ENCODE measurements around the gene MAD1L1. TPM values are rescaled to one million over a fixed set of nuclear protein-coding genes. Genes with fewer than 3 reads are reported as not detected.
A peak's percentile ranks its signal among the peaks of the same experiment; 100 is the strongest.

The MAD1L1 gene
- total and polyA plus RNA-seq, 3 experiments from 2014 or later: 43.6 to 185 (median 47.3) TPM

DNA sequence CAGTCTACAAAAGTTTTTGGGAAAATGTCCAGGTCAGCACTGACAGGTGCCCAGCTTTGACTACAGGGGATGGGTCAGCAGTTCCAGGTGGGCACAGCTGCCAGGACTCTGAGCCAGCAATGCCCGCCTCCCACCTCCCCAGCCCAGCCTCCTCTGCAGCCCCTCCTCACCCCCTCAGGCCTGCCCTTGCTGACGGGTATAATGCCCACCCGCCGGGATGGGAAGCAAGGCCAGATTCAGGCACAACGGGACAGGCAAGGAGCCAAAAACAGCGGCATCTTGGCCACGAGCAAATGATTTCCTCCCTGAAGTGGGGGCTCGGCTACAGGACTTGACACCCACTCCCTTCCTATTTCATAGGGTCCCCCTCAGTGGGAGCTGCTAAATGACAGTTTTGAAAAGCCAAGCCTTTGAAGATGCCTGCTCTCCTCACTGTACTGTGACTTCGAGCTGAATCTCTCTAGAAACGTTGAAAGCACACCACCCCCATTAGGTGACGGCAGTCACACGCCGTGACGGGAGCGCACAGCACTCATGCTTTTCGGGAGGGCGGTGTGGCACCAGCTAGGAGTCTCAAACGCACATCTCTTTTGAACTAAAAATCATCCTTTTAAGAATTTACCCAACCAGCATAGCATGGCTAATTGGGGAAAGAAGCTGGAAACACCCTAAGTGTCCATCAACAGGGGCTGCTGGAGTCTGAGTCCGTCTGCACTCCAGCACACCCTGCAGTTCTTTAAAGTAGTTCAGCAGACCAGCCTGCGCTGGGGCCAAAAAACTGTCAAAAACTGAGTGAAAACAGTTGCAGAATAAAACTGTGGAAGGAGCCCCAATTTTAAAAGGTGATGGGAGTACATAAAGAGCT lies 29.6 kb downstream of the MAD1L1 start:
- ChIA-PET POLR2A (no interaction called here), CTCF (no interaction called here)
- Mint-ChIP-seq H3K36me3 (peaks cover 0 to 52% (median 12%) of the 10 kb centered on the region in 3 donors), H3K9me3 (no peaks in the 10 kb centered on the region), H3K4me1 (no peaks in the 10 kb centered on the region), H3K4me3 (no peak overlapping the region), H3K27ac (peak overlapping the region in 1 of 8 donors; percentile 14), H3K27me3 (no peaks in the 10 kb centered on the region)
- H3K4me1 ChIP-seq (ENCODE audit: insufficient read depth, low read length): no peaks in the 10 kb centered on the region
- no peak for DNase-seq
- H3K36me3 ChIP-seq (ENCODE audit: insufficient read depth, low read length): no peaks in the 10 kb centered on the region
- no peak overlapping the region for H3K27ac ChIP-seq (ENCODE audit: low read depth, low read length)
- no peaks in the 10 kb centered on the region for H3K27me3 ChIP-seq (ENCODE audit: insufficient read depth, low read length, poor library complexity, severe bottlenecking)
- H3K4me3 ChIP-seq (ENCODE audit: low read length): no peak overlapping the region
- H3K9me3 ChIP-seq (ENCODE audit: low read length): no peaks in the 10 kb centered on the region

- H3K9me3 Mint-ChIP-seq: no peaks in the 10 kb centered on the region
- no peaks in the 10 kb centered on the region for H3K4me1 ChIP-seq (ENCODE audit: insufficient read depth, low read length)
- no peak overlapping the region for H3K4me3 Mint-ChIP-seq
- H3K27ac ChIP-seq (ENCODE audit: low read depth, low read length): no peak overlapping the region
- POLR2A ChIA-PET: no interaction called here
- H3K4me3 ChIP-seq (ENCODE audit: low read length): no peak overlapping the region
- peaks cover 0 to 3% (median 0%) of the 10 kb centered on the region in 3 donors for H3K4me1 Mint-ChIP-seq
- no peak for DNase-seq
- no peaks in the 10 kb centered on the region for H3K27me3 Mint-ChIP-seq
- no peaks in the 10 kb centered on the region for H3K27me3 ChIP-seq (ENCODE audit: insufficient read depth, low read length, poor library complexity, severe bottlenecking)
- H3K36me3 Mint-ChIP-seq: peaks cover 0 to 48% (median 13%) of the 10 kb centered on the region in 3 donors
- no peaks in the 10 kb centered on the region for H3K36me3 ChIP-seq (ENCODE audit: insufficient read depth, low read length)
- H3K27ac Mint-ChIP-seq: no peak overlapping the region
- H3K9me3 ChIP-seq (ENCODE audit: low read length): no peaks in the 10 kb centered on the region
- CTCF ChIA-PET: no interaction called here
These were observed 30.4 kb downstream of the MAD1L1 start for GRCh38 chr7:2202361-2202761.

GRCh38 chr7:2201686-2202360 lies 30.9 kb downstream of the MAD1L1 start:
- Mint-ChIP-seq H3K4me1 (peaks cover 0 to 8% (median 0%) of the 10 kb centered on the region in 3 donors), H3K4me3 (no peak overlapping the region), H3K9me3 (no peaks in the 10 kb centered on the region), H3K27me3 (no peaks in the 10 kb centered on the region), H3K27ac (no peak overlapping the region), H3K36me3 (peaks cover 0 to 49% (median 14%) of the 10 kb centered on the region in 3 donors)
- H3K27me3 ChIP-seq (ENCODE audit: insufficient read depth, low read length, poor library complexity, severe bottlenecking): no peaks in the 10 kb centered on the region
- H3K9me3 ChIP-seq (ENCODE audit: low read length): no peaks in the 10 kb centered on the region
- H3K4me3 ChIP-seq (ENCODE audit: low read length): no peak overlapping the region
- H3K4me1 ChIP-seq (ENCODE audit: insufficient read depth, low read length): no peaks in the 10 kb centered on the region
- no peak overlapping the region for H3K27ac ChIP-seq (ENCODE audit: low read depth, low read length)
- POLR2A ChIA-PET: no interaction called here
- CTCF ChIA-PET: no interaction called here
- no peaks in the 10 kb centered on the region for H3K36me3 ChIP-seq (ENCODE audit: insufficient read depth, low read length)
- DNase-seq: no peak

GRCh38 chr7:2201128-2201527 lies 31.6 kb downstream of the MAD1L1 start:
- ChIA-PET CTCF (no interaction called here), POLR2A (no interaction called here)
- Histone ChIP-seq H3K36me3 (ENCODE audit: insufficient read depth, low read length) (no peaks in the 10 kb centered on the region), H3K4me1 (ENCODE audit: insufficient read depth, low read length) (no peaks in the 10 kb centered on the region), H3K9me3 (ENCODE audit: low read length) (no peaks in the 10 kb centered on the region), H3K27ac (ENCODE audit: low read depth, low read length) (no peak overlapping the region), H3K4me3 (ENCODE audit: low read length) (no peak overlapping the region), H3K27me3 (ENCODE audit: insufficient read depth, low read length, poor library complexity, severe bottlenecking) (no peaks in the 10 kb centered on the region)
- no peak for DNase-seq
- no peak overlapping the region for H3K4me3 Mint-ChIP-seq
- no peaks in the 10 kb centered on the region for H3K27me3 Mint-ChIP-seq
- H3K27ac Mint-ChIP-seq: no peak overlapping the region
- peaks cover 0 to 52% (median 14%) of the 10 kb centered on the region in 3 donors for H3K36me3 Mint-ChIP-seq
- peaks cover 0 to 8% (median 0%) of the 10 kb centered on the region in 3 donors for H3K4me1 Mint-ChIP-seq
- no peaks in the 10 kb centered on the region for H3K9me3 Mint-ChIP-seq

DNA sequence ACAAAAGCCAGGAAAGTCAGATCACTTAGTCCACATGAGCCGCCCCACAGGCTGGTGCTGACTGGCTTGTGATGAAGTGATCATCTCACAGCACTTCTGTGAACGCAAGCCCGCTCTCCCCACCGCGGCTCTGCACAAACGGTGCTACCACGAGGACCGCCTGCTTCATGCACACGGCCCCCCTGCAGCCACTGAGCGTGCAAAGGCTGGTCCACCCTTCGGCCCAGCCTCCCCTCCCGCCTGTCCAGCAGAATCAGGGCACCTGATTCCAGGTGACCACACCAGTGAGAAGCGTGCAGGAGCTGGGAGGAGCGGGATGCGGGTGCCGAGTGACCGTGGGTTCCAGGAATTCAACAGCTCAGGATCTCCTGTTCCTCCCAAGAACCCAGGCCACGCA lies 32.2 kb downstream of the MAD1L1 start:
- no peak for DNase-seq
- POLR2A ChIA-PET: no interaction called here

DNA sequence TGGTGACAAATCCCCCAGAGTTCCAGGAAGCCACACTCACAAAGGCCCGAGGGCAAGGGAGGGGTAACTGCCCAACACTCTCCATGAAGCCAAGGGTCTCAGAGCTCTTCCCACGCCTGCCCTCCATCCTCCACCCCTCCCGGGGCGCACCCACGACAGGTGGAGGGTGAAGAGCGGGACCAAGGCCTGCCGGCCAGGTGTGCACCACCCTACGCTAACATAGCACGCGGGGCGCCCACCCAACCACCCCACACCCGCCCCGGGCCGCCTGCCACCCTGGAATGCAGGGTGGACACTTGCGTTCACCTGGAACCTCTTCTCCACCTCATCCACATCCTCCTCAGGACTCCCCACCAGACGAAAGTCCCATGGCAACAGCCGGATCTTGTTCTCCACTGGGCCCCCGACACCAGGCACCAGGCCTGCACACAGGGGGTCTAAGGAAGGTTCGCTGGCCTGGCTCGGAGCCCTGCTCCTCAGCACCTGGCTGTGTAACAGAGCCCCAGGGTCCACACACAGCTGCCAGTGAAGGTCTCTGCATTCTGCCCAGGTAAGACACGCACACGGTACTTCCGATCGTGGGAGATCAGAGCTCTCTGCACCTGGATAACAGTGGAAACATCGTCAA lies 32.7 kb downstream of the MAD1L1 start:
- H3K36me3 ChIP-seq (ENCODE audit: insufficient read depth, low read length): no peaks in the 10 kb centered on the region
- Mint-ChIP-seq H3K9me3 (peaks cover 0 to 2% (median 0%) of the 10 kb centered on the region in 5 donors), H3K4me1 (peaks cover 0 to 8% (median 0%) of the 10 kb centered on the region in 3 donors), H3K36me3 (peaks cover 0 to 55% (median 22%) of the 10 kb centered on the region in 3 donors), H3K27ac (peak overlapping the region in 1 of 8 donors; percentile 75), H3K4me3 (no peak overlapping the region), H3K27me3 (no peaks in the 10 kb centered on the region)
- H3K27me3 ChIP-seq (ENCODE audit: insufficient read depth, low read length, poor library complexity, severe bottlenecking): no peaks in the 10 kb centered on the region
- no peak overlapping the region for H3K27ac ChIP-seq (ENCODE audit: low read depth, low read length)
- ChIA-PET POLR2A (no interaction called here), CTCF (no interaction called here)
- no peaks in the 10 kb centered on the region for H3K4me1 ChIP-seq (ENCODE audit: insufficient read depth, low read length)
- no peak for DNase-seq
- no peaks in the 10 kb centered on the region for H3K9me3 ChIP-seq (ENCODE audit: low read length)
- H3K4me3 ChIP-seq (ENCODE audit: low read length): no peak overlapping the region

More for the DNA sequence above, 32.2 kb downstream of the MAD1L1 start:
- H3K9me3 ChIP-seq (ENCODE audit: low read length): no peaks in the 10 kb centered on the region
- H3K27ac ChIP-seq (ENCODE audit: low read depth, low read length): no peak overlapping the region
- Mint-ChIP-seq H3K27ac (no peak overlapping the region), H3K36me3 (peaks cover 0 to 55% (median 18%) of the 10 kb centered on the region in 3 donors), H3K4me1 (peaks cover 0 to 8% (median 0%) of the 10 kb centered on the region in 3 donors), H3K27me3 (no peaks in the 10 kb centered on the region), H3K4me3 (no peak overlapping the region), H3K9me3 (peaks cover 0 to 1% (median 0%) of the 10 kb centered on the region in 5 donors)
- no peak overlapping the region for H3K4me3 ChIP-seq (ENCODE audit: low read length)
- no peaks in the 10 kb centered on the region for H3K36me3 ChIP-seq (ENCODE audit: insufficient read depth, low read length)
- CTCF ChIA-PET: no interaction called here
- no peaks in the 10 kb centered on the region for H3K27me3 ChIP-seq (ENCODE audit: insufficient read depth, low read length, poor library complexity, severe bottlenecking)
- H3K4me1 ChIP-seq (ENCODE audit: insufficient read depth, low read length): no peaks in the 10 kb centered on the region

DNA sequence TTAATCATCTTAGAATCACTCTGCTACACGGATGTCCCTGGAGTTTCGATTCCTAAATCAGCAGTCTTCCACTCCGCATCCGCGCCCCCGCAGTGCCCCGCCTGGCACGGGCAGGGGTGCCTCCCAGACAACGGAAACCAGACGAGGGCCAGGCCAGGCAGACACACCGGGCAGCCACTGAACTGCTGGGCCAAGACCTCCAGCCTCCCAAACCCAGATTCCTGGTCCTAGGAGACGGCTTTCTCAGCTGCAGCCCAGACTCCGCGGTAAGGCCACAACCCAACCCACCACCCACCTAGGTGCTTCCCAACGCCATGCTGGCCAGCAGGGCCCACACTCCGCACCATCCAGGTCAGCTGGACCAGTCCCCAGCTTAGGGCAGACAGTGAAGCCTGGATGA lies 33.2 kb downstream of the MAD1L1 start:
- H3K27me3 ChIP-seq (ENCODE audit: insufficient read depth, low read length, poor library complexity, severe bottlenecking): no peaks in the 10 kb centered on the region
- Mint-ChIP-seq H3K27ac (peak overlapping the region in 1 of 8 donors; percentile 72), H3K36me3 (peaks cover 0 to 56% (median 21%) of the 10 kb centered on the region in 3 donors), H3K27me3 (no peaks in the 10 kb centered on the region), H3K4me1 (peaks cover 0 to 8% (median 0%) of the 10 kb centered on the region in 3 donors), H3K4me3 (no peak overlapping the region), H3K9me3 (peaks cover 0 to 2% (median 0%) of the 10 kb centered on the region in 5 donors)
- H3K9me3 ChIP-seq (ENCODE audit: low read length): no peaks in the 10 kb centered on the region
- ChIA-PET CTCF (no interaction called here), POLR2A (no interaction called here)
- no peaks in the 10 kb centered on the region for H3K36me3 ChIP-seq (ENCODE audit: insufficient read depth, low read length)
- H3K27ac ChIP-seq (ENCODE audit: low read depth, low read length): no peak overlapping the region
- no peak for DNase-seq
- H3K4me3 ChIP-seq (ENCODE audit: low read length): no peak overlapping the region
- no peaks in the 10 kb centered on the region for H3K4me1 ChIP-seq (ENCODE audit: insufficient read depth, low read length)

DNA sequence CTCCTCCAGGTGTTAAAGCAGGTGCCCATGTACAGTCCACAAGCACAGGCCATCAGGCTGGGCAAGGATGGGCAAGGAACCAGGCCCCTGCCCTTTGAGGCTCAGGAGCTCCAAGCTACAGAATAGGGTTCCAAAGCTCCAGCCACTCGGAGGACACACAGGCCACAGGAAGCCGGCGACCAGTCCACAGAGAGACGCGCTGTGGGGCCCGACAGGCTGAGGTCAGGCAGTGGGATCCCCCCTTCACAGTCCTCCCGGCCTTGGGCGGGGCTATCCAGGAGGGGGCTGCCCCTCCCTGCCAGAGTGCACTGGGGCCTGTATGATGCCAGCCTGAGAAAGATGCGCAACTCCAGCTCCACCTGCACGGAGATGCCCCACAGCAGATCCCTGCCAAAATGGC lies 34.0 kb downstream of the MAD1L1 start:
- no peak overlapping the region for H3K27ac ChIP-seq (ENCODE audit: low read depth, low read length)
- no peaks in the 10 kb centered on the region for H3K36me3 ChIP-seq (ENCODE audit: insufficient read depth, low read length)
- DNase-seq: no peak
- no peaks in the 10 kb centered on the region for H3K4me1 ChIP-seq (ENCODE audit: insufficient read depth, low read length)
- Mint-ChIP-seq H3K9me3 (peaks cover 0 to 2% (median 0%) of the 10 kb centered on the region in 5 donors), H3K4me1 (peaks cover 0 to 8% (median 0%) of the 10 kb centered on the region in 3 donors), H3K27me3 (no peaks in the 10 kb centered on the region), H3K36me3 (peaks cover 0 to 56% (median 17%) of the 10 kb centered on the region in 3 donors), H3K4me3 (no peak overlapping the region), H3K27ac (no peak overlapping the region)
- no peak overlapping the region for H3K4me3 ChIP-seq (ENCODE audit: low read length)
- H3K27me3 ChIP-seq (ENCODE audit: insufficient read depth, low read length, poor library complexity, severe bottlenecking): no peaks in the 10 kb centered on the region
- H3K9me3 ChIP-seq (ENCODE audit: low read length): no peaks in the 10 kb centered on the region
- CTCF ChIA-PET: no interaction called here
- POLR2A ChIA-PET: no interaction called here
